NCI-H524 (cell line): ENCODE data around the gene TBX10.
"Not testable (repeated sequence)": the region's sequence is repeated elsewhere in the genome, so short reads cannot be mapped to it uniquely, and the experiment has no call there.

ENCODE experiments used
- DNase-seq, 2 experiments: peaks; one replicate each; lab custom pipeline; 2025; lab: John Stamatoyannopoulos, UW

The TBX10 gene

GRCh38 chr11:67615728-67616430 lies 23.7 kb downstream of the TBX10 start:
- DNase-seq, result no peak

GRCh38 chr11:67614730-67615714 lies 24.5 kb downstream of the TBX10 start:
- DNase-seq, result peak; percentile 26 to 41

- peak in 1 of 2 experiments; percentile 47 for DNase-seq
Observed at GRCh38 chr11:67613960-67614715, 25.4 kb downstream of the TBX10 start.

- no peak for DNase-seq
Observed at GRCh38 chr11:67613313-67613959, 26.1 kb downstream of the TBX10 start.

- DNase-seq, result no peak
Observed at GRCh38 chr11:67612751-67613150, 26.8 kb downstream of the TBX10 start.

GRCh38 chr11:67611704-67612587 lies 27.6 kb downstream of the TBX10 start:
- no peak for DNase-seq

GRCh38 chr11:67611165-67611564 lies 28.4 kb downstream of the TBX10 start:
- DNase-seq, result no peak

- DNase-seq, result no peak
Observed at GRCh38 chr11:67610302-67610868, 29.2 kb downstream of the TBX10 start.

GRCh38 chr11:67609316-67609715 lies 30.2 kb downstream of the TBX10 start:
- no peak for DNase-seq

GRCh38 chr11:67608486-67608885 lies 31.1 kb downstream of the TBX10 start:
- DNase-seq, result no peak

- no peak for DNase-seq
Observed at GRCh38 chr11:67607507-67607906, 32.1 kb downstream of the TBX10 start.

- DNase-seq, result peak; percentile 83 to 89
Observed at GRCh38 chr11:67606492-67607295, 32.9 kb downstream of the TBX10 start, which contains the start of gene NDUFV1. Gene NDUFV1 (plus strand): TSS chr11:67606936. CDS start chr11:67607005, 69 bp downstream.

- DNase-seq, result peak in 1 of 2 experiments; percentile 28
Observed at GRCh38 chr11:67606093-67606491, 33.5 kb downstream of the TBX10 start.

GRCh38 chr11:67605231-67606011 lies 34.1 kb downstream of the TBX10 start:
- peak; percentile 77 to 82 for DNase-seq

GRCh38 chr11:67604815-67605214 lies 34.7 kb downstream of the TBX10 start:
- DNase-seq, result peak; percentile 77 to 82

- DNase-seq, result not testable (repeated sequence)
Observed at GRCh38 chr11:67604119-67604518, 35.4 kb downstream of the TBX10 start.

GRCh38 chr11:67601098-67601497 lies 38.5 kb downstream of the TBX10 start:
- no peak for DNase-seq

- DNase-seq, result no peak
Observed at GRCh38 chr11:67600324-67601029, 39.1 kb downstream of the TBX10 start.
